ENCODE results near the gene CRELD2. TPM values are rescaled to one million over a fixed set of nuclear protein-coding genes. Genes with fewer than 3 reads are reported as not detected.

Gene CRELD2
- total RNA-seq, 1 donor from 2014 or later, result 44.3 TPM

GRCh38 chr22:49920859-49921258 lies 2.4 kb downstream of the CRELD2 start:
- no peaks in the 10 kb centered on the region for H3K9me3 Mint-ChIP-seq (ENCODE audit: low read depth)
- H3K4me3 Mint-ChIP-seq (ENCODE audit: unreplicated experiment), result no peak overlapping the region
- no peaks in the 10 kb centered on the region for H3K27me3 Mint-ChIP-seq (ENCODE audit: low read depth)
- peaks cover 6% of the 10 kb centered on the region for H3K36me3 Mint-ChIP-seq (ENCODE audit: low read depth)
- TF ChIP-seq CTCF (IDR thresholded peaks at IDR 0.05), result no peak
- H3K27ac Mint-ChIP-seq (ENCODE audit: unreplicated experiment), result no peak overlapping the region
- DNase-seq (ENCODE audit: low spot score), result no peak
- peaks cover 19% of the 10 kb centered on the region for H3K4me1 Mint-ChIP-seq (ENCODE audit: low read depth)

- Mint-ChIP-seq H3K9me3 (ENCODE audit: low read depth) (no peaks in the 10 kb centered on the region), H3K4me1 (ENCODE audit: low read depth) (peaks cover 19% of the 10 kb centered on the region), H3K4me3 (ENCODE audit: unreplicated experiment) (no peak overlapping the region), H3K27ac (ENCODE audit: unreplicated experiment) (no peak overlapping the region), H3K27me3 (ENCODE audit: low read depth) (no peaks in the 10 kb centered on the region), H3K36me3 (ENCODE audit: low read depth) (peaks cover 6% of the 10 kb centered on the region)
- DNase-seq (ENCODE audit: low spot score), result peak; percentile 91
- no peak for TF ChIP-seq CTCF (IDR thresholded peaks at IDR 0.05)
Observed at GRCh38 chr22:49921508-49922278, 3.3 kb downstream of the CRELD2 start.

- H3K36me3 Mint-ChIP-seq (ENCODE audit: low read depth), result peaks cover 7% of the 10 kb centered on the region
- H3K4me1 Mint-ChIP-seq (ENCODE audit: low read depth), result peaks cover 12% of the 10 kb centered on the region
- H3K27ac Mint-ChIP-seq (ENCODE audit: unreplicated experiment), result no peak overlapping the region
- H3K27me3 Mint-ChIP-seq (ENCODE audit: low read depth), result no peaks in the 10 kb centered on the region
- no peak for TF ChIP-seq CTCF (IDR thresholded peaks at IDR 0.05)
- H3K4me3 Mint-ChIP-seq (ENCODE audit: unreplicated experiment), result no peak overlapping the region
- DNase-seq (ENCODE audit: low spot score), result no peak
- H3K9me3 Mint-ChIP-seq (ENCODE audit: low read depth), result no peaks in the 10 kb centered on the region
Observed at GRCh38 chr22:49922484-49922883, 4.0 kb downstream of the CRELD2 start.

- Mint-ChIP-seq H3K9me3 (ENCODE audit: low read depth) (no peaks in the 10 kb centered on the region), H3K36me3 (ENCODE audit: low read depth) (peaks cover 7% of the 10 kb centered on the region), H3K27me3 (ENCODE audit: low read depth) (no peaks in the 10 kb centered on the region), H3K4me3 (ENCODE audit: unreplicated experiment) (no peak overlapping the region), H3K4me1 (ENCODE audit: low read depth) (peaks cover 10% of the 10 kb centered on the region), H3K27ac (ENCODE audit: unreplicated experiment) (no peak overlapping the region)
- no peak for TF ChIP-seq CTCF (IDR thresholded peaks at IDR 0.05)
- no peak for DNase-seq (ENCODE audit: low spot score)
Observed at GRCh38 chr22:49922926-49923325, 4.5 kb downstream of the CRELD2 start.

- peaks cover 7% of the 10 kb centered on the region for H3K36me3 Mint-ChIP-seq (ENCODE audit: low read depth)
- no peak overlapping the region for H3K4me3 Mint-ChIP-seq (ENCODE audit: unreplicated experiment)
- H3K9me3 Mint-ChIP-seq (ENCODE audit: low read depth), result no peaks in the 10 kb centered on the region
- no peak overlapping the region for H3K27ac Mint-ChIP-seq (ENCODE audit: unreplicated experiment)
- TF ChIP-seq CTCF (IDR thresholded peaks at IDR 0.05), result peak; percentile 42
- no peak for DNase-seq (ENCODE audit: low spot score)
- no peaks in the 10 kb centered on the region for H3K27me3 Mint-ChIP-seq (ENCODE audit: low read depth)
- H3K4me1 Mint-ChIP-seq (ENCODE audit: low read depth), result peaks cover 10% of the 10 kb centered on the region
Observed at GRCh38 chr22:49923445-49923844, 5.0 kb downstream of the CRELD2 start.
